Uterus (tissue), 2 donors: ENCODE results near the gene BCAR3.

Experiments
- CTCF ChIP-seq, 4 experiments: fragments of 200-600 bp in 2 of 4; fragments of 450-650 bp in 2 of 4; sonication (generic) in 2 of 4; IDR thresholded peaks; one replicate each; pipeline ENCODE4 v1.5.1; 2016 to 2019; ENCODE audit warnings: antibody characterized with exemption in 4 of 4, mild to moderate bottlenecking in 2 of 4, moderate library complexity in 1 of 4
- POLR2A ChIP-seq, 2 donors: fragments of 450-650 bp; IDR thresholded peaks; one replicate each; pipeline ENCODE4 v1.6.1; 2016; ENCODE audit warnings: antibody characterized with exemption in 2 of 2, mild to moderate bottlenecking in 1 of 2, moderate library complexity in 1 of 2

GRCh38 chr1:93613898-93614297, 67.7 kb downstream of the BCAR3 start:
- TF ChIP-seq CTCF (IDR thresholded peaks at IDR 0.05) (no peak), POLR2A (IDR thresholded peaks at IDR 0.05) (no peak)
